ENCODE data around the gene ARHGEF3.
"Not testable (repeated sequence)": the region's sequence is repeated elsewhere in the genome, so short reads cannot be mapped to it uniquely, and the experiment has no call there.

ARHGEF3 gene

GRCh38 chr3:56702490-56703315 lies 99.0 kb downstream of the ARHGEF3 start:
- Histone ChIP-seq H3K4me1 (ENCODE audit: control insufficient read depth in 2 of 2, insufficient read depth in 2 of 2, low read length in 2 of 2) (no peaks in the 10 kb centered on the region), H3K4me3 (ENCODE audit: low read length in 2 of 2) (no peak overlapping the region), H3K9ac (ENCODE audit: low read depth in 1 of 2, low read length in 2 of 2) (no peak overlapping the region), H3K9me3 (ENCODE audit: control insufficient read depth in 2 of 2, low read length in 2 of 2) (no peaks in the 10 kb centered on the region), H3K36me3 (ENCODE audit: control insufficient read depth in 2 of 2, insufficient read depth in 2 of 2, low read length in 2 of 2) (no peaks in the 10 kb centered on the region), H3K27ac (ENCODE audit: low read depth in 2 of 2, low read length in 2 of 2) (no peak overlapping the region), H3K27me3 (ENCODE audit: control insufficient read depth in 2 of 2, insufficient read depth in 2 of 2, low read length in 2 of 2) (no peaks in the 10 kb centered on the region)

- Histone ChIP-seq H3K27ac (ENCODE audit: low read depth in 2 of 2, low read length in 2 of 2) (no peak overlapping the region), H3K4me3 (ENCODE audit: low read length in 2 of 2) (no peak overlapping the region), H3K9ac (ENCODE audit: low read depth in 1 of 2, low read length in 2 of 2) (no peak overlapping the region), H3K27me3 (ENCODE audit: control insufficient read depth in 2 of 2, insufficient read depth in 2 of 2, low read length in 2 of 2) (no peaks in the 10 kb centered on the region), H3K9me3 (ENCODE audit: control insufficient read depth in 2 of 2, low read length in 2 of 2) (no peaks in the 10 kb centered on the region), H3K36me3 (ENCODE audit: control insufficient read depth in 2 of 2, insufficient read depth in 2 of 2, low read length in 2 of 2) (no peaks in the 10 kb centered on the region), H3K4me1 (ENCODE audit: control insufficient read depth in 2 of 2, insufficient read depth in 2 of 2, low read length in 2 of 2) (no peaks in the 10 kb centered on the region)
Measured at GRCh38 chr3:56700151-56700550, 101.6 kb downstream of the ARHGEF3 start.

DNA sequence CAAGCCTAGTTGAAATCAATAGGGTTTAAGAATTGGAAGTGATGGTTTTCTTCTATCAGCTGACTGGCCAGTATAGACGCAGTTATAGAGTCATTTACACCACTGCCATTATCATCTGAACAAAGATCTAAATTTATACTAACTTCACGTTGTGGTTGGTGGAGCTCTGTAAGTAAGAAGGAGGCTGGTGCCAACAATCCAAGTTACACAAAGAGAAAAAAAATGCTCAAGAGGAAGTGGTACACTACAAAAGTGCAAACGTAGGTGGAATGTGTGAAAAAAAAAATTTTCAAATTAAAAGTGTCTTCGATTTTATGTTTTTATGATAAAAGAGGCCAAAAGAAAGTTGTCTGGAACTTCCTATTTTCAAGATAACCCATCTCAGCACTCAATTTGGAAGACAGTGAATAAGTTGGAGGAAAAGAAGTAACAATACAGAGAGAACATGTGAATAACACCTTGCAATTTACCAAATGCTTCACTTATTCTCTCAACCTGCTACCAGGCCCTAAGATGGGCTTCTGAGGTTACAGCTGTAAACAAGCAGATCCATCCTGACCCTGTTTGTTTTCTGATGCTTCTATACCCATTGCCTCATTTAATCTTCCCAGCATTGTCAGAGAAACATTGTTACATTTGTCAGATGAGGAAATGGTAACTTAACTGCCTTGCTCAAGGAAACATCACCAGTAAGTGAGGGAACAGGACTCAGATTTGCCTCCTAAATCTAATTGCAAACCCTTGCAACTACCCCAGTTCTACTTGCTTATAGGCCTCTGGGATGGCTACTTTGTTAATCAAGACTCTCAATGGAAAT lies 106.7 kb downstream of the ARHGEF3 start:
- Histone ChIP-seq H3K4me3 (ENCODE audit: low read length in 2 of 2) (no peak overlapping the region), H3K27me3 (ENCODE audit: control insufficient read depth in 2 of 2, insufficient read depth in 2 of 2, low read length in 2 of 2) (no peaks in the 10 kb centered on the region), H3K4me1 (ENCODE audit: control insufficient read depth in 2 of 2, insufficient read depth in 2 of 2, low read length in 2 of 2) (no peaks in the 10 kb centered on the region), H3K36me3 (ENCODE audit: control insufficient read depth in 2 of 2, insufficient read depth in 2 of 2, low read length in 2 of 2) (no peaks in the 10 kb centered on the region), H3K9ac (ENCODE audit: low read depth in 1 of 2, low read length in 2 of 2) (no peak overlapping the region), H3K27ac (ENCODE audit: low read depth in 2 of 2, low read length in 2 of 2) (no peak overlapping the region), H3K9me3 (ENCODE audit: control insufficient read depth in 2 of 2, low read length in 2 of 2) (no peaks in the 10 kb centered on the region)

DNA sequence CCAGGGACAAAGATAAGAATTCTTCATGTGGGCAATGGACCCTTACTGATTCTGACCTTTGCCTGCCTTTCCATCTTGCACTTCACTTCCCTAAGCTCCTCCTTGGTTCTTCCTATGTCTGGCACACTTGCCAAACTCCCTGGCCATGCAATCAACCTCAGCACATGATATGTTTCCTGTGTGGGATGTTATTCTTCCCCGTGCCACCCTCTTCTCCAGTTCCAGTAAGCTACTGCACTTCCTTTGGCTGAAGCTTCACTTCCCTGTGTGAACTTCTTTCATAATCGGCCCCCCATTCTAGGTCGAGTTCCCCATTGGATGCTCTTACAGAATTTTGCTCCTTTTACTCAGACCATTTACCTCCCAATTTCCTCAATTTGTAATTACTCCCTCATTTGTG lies 108.0 kb downstream of the ARHGEF3 start:
- Histone ChIP-seq H3K4me3 (ENCODE audit: low read length in 2 of 2) (no peak overlapping the region), H3K9ac (ENCODE audit: low read depth in 1 of 2, low read length in 2 of 2) (no peak overlapping the region), H3K4me1 (ENCODE audit: control insufficient read depth in 2 of 2, insufficient read depth in 2 of 2, low read length in 2 of 2) (no peaks in the 10 kb centered on the region), H3K27ac (ENCODE audit: low read depth in 2 of 2, low read length in 2 of 2) (no peak overlapping the region), H3K27me3 (ENCODE audit: control insufficient read depth in 2 of 2, insufficient read depth in 2 of 2, low read length in 2 of 2) (no peaks in the 10 kb centered on the region), H3K9me3 (ENCODE audit: control insufficient read depth in 2 of 2, low read length in 2 of 2) (no peaks in the 10 kb centered on the region), H3K36me3 (ENCODE audit: control insufficient read depth in 2 of 2, insufficient read depth in 2 of 2, low read length in 2 of 2) (no peaks in the 10 kb centered on the region)

DNA sequence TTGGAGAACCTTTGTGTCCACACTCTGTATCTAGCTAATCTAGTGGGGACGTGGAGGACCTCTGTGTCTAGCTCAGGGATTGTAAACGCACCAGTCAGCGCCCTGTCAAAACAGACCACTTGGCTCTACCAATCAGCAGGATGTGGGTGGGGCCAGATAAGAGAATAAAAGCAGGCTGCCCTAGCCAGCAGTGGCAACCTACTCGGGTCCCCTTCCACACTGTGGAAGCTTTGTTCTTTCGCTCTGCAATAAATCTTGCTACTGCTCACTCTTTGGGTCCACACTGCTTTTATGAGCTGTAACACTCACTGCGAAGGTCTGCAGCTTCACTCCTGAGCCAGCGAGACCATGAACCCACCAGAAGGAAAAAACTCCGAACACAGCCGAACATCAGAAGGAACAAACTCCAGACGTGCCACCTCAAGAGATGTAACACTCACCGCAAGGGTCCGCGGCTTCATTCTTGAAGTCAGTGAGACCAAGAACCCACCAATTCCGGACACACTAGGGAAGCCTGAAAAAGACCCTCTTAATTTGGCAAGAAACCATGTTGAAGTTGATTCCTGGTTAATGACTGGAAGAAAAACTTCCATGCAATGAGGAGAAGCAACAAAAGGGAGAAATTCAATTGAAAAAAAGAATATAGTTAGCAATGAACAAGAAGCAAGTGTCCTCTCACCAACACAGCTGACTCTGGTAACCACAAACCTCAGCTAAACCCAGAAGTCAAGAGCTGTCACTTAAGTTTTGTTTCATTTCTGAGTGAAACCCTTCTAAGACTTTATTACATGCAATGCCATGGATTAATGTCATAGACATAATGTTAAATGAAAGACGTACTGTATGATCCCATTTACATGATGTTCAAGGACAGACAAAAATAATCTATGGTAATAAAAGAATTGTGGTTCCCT lies 109.0 kb downstream of the ARHGEF3 start:
- not testable (repeated sequence) for H3K27me3 ChIP-seq (ENCODE audit: control insufficient read depth in 2 of 2, insufficient read depth in 2 of 2, low read length in 2 of 2); H3K9ac ChIP-seq (ENCODE audit: low read depth in 1 of 2, low read length in 2 of 2); H3K27ac ChIP-seq (ENCODE audit: low read depth in 2 of 2, low read length in 2 of 2); H3K9me3 ChIP-seq (ENCODE audit: control insufficient read depth in 2 of 2, low read length in 2 of 2); H3K4me3 ChIP-seq (ENCODE audit: low read length in 2 of 2); H3K4me1 ChIP-seq (ENCODE audit: control insufficient read depth in 2 of 2, insufficient read depth in 2 of 2, low read length in 2 of 2); H3K36me3 ChIP-seq (ENCODE audit: control insufficient read depth in 2 of 2, insufficient read depth in 2 of 2, low read length in 2 of 2)

- not testable (repeated sequence) for H3K9me3 ChIP-seq (ENCODE audit: control insufficient read depth in 2 of 2, low read length in 2 of 2); H3K27me3 ChIP-seq (ENCODE audit: control insufficient read depth in 2 of 2, insufficient read depth in 2 of 2, low read length in 2 of 2)
Measured at GRCh38 chr3:56692001-56692365, 109.8 kb downstream of the ARHGEF3 start.

GRCh38 chr3:56691165-56692000 lies 110.4 kb downstream of the ARHGEF3 start:
- H3K27ac ChIP-seq (ENCODE audit: low read depth in 2 of 2, low read length in 2 of 2), result no peak overlapping the region
- H3K9me3 ChIP-seq (ENCODE audit: control insufficient read depth in 2 of 2, low read length in 2 of 2), result no peaks in the 10 kb centered on the region
- H3K27me3 ChIP-seq (ENCODE audit: control insufficient read depth in 2 of 2, insufficient read depth in 2 of 2, low read length in 2 of 2), result no peaks in the 10 kb centered on the region
- H3K36me3 ChIP-seq (ENCODE audit: control insufficient read depth in 2 of 2, insufficient read depth in 2 of 2, low read length in 2 of 2), result no peaks in the 10 kb centered on the region
- H3K9ac ChIP-seq (ENCODE audit: low read depth in 1 of 2, low read length in 2 of 2), result no peak overlapping the region
- H3K4me3 ChIP-seq (ENCODE audit: low read length in 2 of 2), result no peak overlapping the region
- H3K4me1 ChIP-seq (ENCODE audit: control insufficient read depth in 2 of 2, insufficient read depth in 2 of 2, low read length in 2 of 2), result no peaks in the 10 kb centered on the region

More at GRCh38 chr3:56692001-56692365, 109.8 kb downstream of the ARHGEF3 start:
- H3K4me3 ChIP-seq (ENCODE audit: low read length in 2 of 2); H3K4me1 ChIP-seq (ENCODE audit: control insufficient read depth in 2 of 2, insufficient read depth in 2 of 2, low read length in 2 of 2); H3K27ac ChIP-seq (ENCODE audit: low read depth in 2 of 2, low read length in 2 of 2); H3K9ac ChIP-seq (ENCODE audit: low read depth in 1 of 2, low read length in 2 of 2); H3K36me3 ChIP-seq (ENCODE audit: control insufficient read depth in 2 of 2, insufficient read depth in 2 of 2, low read length in 2 of 2): not testable (repeated sequence)

- Histone ChIP-seq H3K36me3 (ENCODE audit: control insufficient read depth in 2 of 2, insufficient read depth in 2 of 2, low read length in 2 of 2) (no peaks in the 10 kb centered on the region), H3K4me1 (ENCODE audit: control insufficient read depth in 2 of 2, insufficient read depth in 2 of 2, low read length in 2 of 2) (no peaks in the 10 kb centered on the region), H3K27ac (ENCODE audit: low read depth in 2 of 2, low read length in 2 of 2) (no peak overlapping the region), H3K9ac (ENCODE audit: low read depth in 1 of 2, low read length in 2 of 2) (no peak overlapping the region), H3K4me3 (ENCODE audit: low read length in 2 of 2) (no peak overlapping the region), H3K27me3 (ENCODE audit: control insufficient read depth in 2 of 2, insufficient read depth in 2 of 2, low read length in 2 of 2) (no peaks in the 10 kb centered on the region), H3K9me3 (ENCODE audit: control insufficient read depth in 2 of 2, low read length in 2 of 2) (no peaks in the 10 kb centered on the region)
Measured at GRCh38 chr3:56689303-56689702, 112.4 kb downstream of the ARHGEF3 start.

DNA sequence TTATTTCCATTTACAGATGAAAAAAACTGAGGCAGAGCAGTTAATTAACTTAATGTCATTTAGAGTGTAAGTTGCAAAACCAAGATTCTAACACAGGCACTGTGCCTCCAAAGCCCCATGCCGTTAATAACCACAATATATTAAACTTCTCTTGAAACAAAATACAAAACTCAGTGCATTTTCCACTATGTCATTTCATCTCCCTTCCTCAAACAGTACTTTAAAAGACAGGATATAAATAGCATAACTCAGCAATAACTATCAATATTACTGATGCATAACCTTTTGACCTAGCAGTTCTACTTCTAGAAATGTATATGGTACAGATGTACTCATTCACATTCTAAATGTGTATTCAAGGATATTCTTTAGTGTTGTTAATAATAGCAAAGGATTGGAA lies 113.6 kb downstream of the ARHGEF3 start:
- no peak overlapping the region for H3K4me3 ChIP-seq (ENCODE audit: low read length in 2 of 2)
- no peaks in the 10 kb centered on the region for H3K9me3 ChIP-seq (ENCODE audit: control insufficient read depth in 2 of 2, low read length in 2 of 2)

More for the DNA sequence above, 113.6 kb downstream of the ARHGEF3 start:
- no peak overlapping the region for H3K9ac ChIP-seq (ENCODE audit: low read depth in 1 of 2, low read length in 2 of 2)
- H3K27me3 ChIP-seq (ENCODE audit: control insufficient read depth in 2 of 2, insufficient read depth in 2 of 2, low read length in 2 of 2), result no peaks in the 10 kb centered on the region
- H3K36me3 ChIP-seq (ENCODE audit: control insufficient read depth in 2 of 2, insufficient read depth in 2 of 2, low read length in 2 of 2), result no peaks in the 10 kb centered on the region
- H3K27ac ChIP-seq (ENCODE audit: low read depth in 2 of 2, low read length in 2 of 2), result no peak overlapping the region
- H3K4me1 ChIP-seq (ENCODE audit: control insufficient read depth in 2 of 2, insufficient read depth in 2 of 2, low read length in 2 of 2), result peaks cover 0 to 6% of the 10 kb centered on the region in 2 donors

All from mucosa of rectum (tissue), 2 donors.